Memory B cell (primary cell): ENCODE results near the gene NCOA3.
"Not testable (repeated sequence)": the region's sequence is repeated elsewhere in the genome, so short reads cannot be mapped to it uniquely, and the experiment has no call there.

ENCODE experiments used
- ATAC-seq: fragments of 150-1000 bp; cut with Tn5 transposase; 2 replicates; pipeline ENCODE4 v1.10.0; 2021; ENCODE audit warnings: low read depth, mild to moderate bottlenecking, moderate library complexity
- DNase-seq, 2 donors: peaks; one replicate each; pipeline ENCODE4 v3.0.0; 2022; ENCODE audit warnings: low spot score in 2 of 2
- H3K27ac Mint-ChIP-seq: one replicate; pipeline ENCODE4 v1.8.0; 2022; ENCODE audit warnings: mild to moderate bottlenecking, moderate library complexity, mixed read lengths
- H3K27me3 Mint-ChIP-seq: one replicate; pipeline ENCODE4 v1.8.0; 2022; ENCODE audit warnings: mixed read lengths
- H3K36me3 Mint-ChIP-seq: one replicate; pipeline ENCODE4 v1.8.0; 2022; ENCODE audit warnings: mild to moderate bottlenecking, mixed read lengths
- H3K4me1 Mint-ChIP-seq: one replicate; pipeline ENCODE4 v1.8.0; 2022; ENCODE audit warnings: mixed read lengths
- H3K4me3 Mint-ChIP-seq: one replicate; pipeline ENCODE4 v1.8.0; 2022; ENCODE audit warnings: mild to moderate bottlenecking, moderate library complexity, mixed read lengths
- H3K9me3 Mint-ChIP-seq: one replicate; pipeline ENCODE4 v1.8.0; 2022; ENCODE audit warnings: mixed read lengths

NCOA3 gene

GRCh38 chr20:47583551-47583950 lies 81.9 kb downstream of the NCOA3 start:
- no peak for DNase-seq
- Mint-ChIP-seq H3K27ac (peak overlapping the region; percentile 53), H3K9me3 (no peaks in the 10 kb centered on the region), H3K4me3 (no peak overlapping the region), H3K36me3 (peaks cover 33% of the 10 kb centered on the region), H3K4me1 (peaks cover 51% of the 10 kb centered on the region), H3K27me3 (no peaks in the 10 kb centered on the region)
- ATAC-seq = no peak

- peaks cover 42% of the 10 kb centered on the region for H3K4me1 Mint-ChIP-seq
- H3K9me3 Mint-ChIP-seq = no peaks in the 10 kb centered on the region
- H3K36me3 Mint-ChIP-seq = peaks cover 28% of the 10 kb centered on the region
- ATAC-seq (no peak), DNase-seq (no peak)
- peak overlapping the region; percentile 92 for H3K27ac Mint-ChIP-seq
- H3K27me3 Mint-ChIP-seq = no peaks in the 10 kb centered on the region
- peak overlapping the region; percentile 60 for H3K4me3 Mint-ChIP-seq
Observed at GRCh38 chr20:47585087-47585747, 83.5 kb downstream of the NCOA3 start.

DNA sequence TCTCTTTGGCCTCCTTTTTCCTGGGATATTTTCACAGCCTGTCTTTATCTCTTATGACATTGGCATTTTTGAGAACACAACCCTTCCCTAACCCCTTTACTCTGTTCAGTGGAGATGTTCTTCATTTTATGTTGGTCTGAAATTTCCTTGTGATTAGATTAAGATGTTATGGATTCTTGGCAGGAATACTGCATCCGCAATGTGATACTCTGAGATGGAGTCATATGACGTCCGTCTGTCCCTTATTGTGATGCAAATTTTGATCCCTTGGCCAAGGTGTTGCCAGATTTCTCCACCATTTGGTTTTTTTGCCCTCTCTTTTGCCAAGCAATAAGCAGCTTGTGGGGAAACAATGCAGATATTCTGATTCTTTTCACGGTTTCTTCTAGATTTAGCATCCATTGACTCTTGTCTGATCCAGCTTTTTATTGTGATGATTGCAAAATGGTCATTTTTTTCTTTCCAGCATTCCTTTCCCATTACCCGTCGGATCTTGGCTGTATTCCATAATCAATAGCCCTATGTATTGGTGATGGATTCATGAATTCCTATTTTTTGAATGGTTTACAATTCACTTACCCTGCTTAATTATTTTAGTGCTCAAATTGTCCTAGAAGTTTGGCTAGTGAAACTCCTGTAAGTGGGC lies 85.1 kb downstream of the NCOA3 start:
- ATAC-seq = no peak
- DNase-seq = no peak
- H3K4me3 Mint-ChIP-seq = no peak overlapping the region
- H3K27me3 Mint-ChIP-seq = no peaks in the 10 kb centered on the region
- peaks cover 32% of the 10 kb centered on the region for H3K4me1 Mint-ChIP-seq
- H3K9me3 Mint-ChIP-seq = no peaks in the 10 kb centered on the region
- peak overlapping the region; percentile 92 for H3K27ac Mint-ChIP-seq
- peaks cover 25% of the 10 kb centered on the region for H3K36me3 Mint-ChIP-seq

GRCh38 chr20:47588158-47588557 lies 86.5 kb downstream of the NCOA3 start:
- DNase-seq (no peak), ATAC-seq (no peak)
- no peaks in the 10 kb centered on the region for H3K9me3 Mint-ChIP-seq
- H3K4me1 Mint-ChIP-seq = peaks cover 32% of the 10 kb centered on the region
- H3K4me3 Mint-ChIP-seq = no peak overlapping the region
- no peaks in the 10 kb centered on the region for H3K27me3 Mint-ChIP-seq
- H3K27ac Mint-ChIP-seq = no peak overlapping the region
- H3K36me3 Mint-ChIP-seq = peaks cover 23% of the 10 kb centered on the region

DNA sequence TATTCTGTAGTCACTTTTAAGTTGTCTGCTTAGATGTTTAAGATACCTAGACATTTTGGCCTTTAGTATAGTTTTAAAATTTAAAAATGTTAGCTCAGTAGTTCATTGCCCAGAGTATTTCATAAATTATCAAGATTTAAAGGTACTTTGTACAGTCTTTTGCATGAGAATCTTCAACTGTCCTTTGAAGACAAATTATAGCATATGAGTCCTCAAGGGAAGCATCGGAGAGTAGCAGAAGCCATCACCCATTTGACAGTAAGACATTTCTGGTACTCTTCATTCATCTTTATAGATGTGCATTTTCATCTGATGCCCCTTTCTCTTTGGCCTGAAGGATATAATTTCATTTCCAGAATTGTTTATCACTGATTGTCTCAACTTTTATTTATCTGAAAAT lies 89.5 kb downstream of the NCOA3 start:
- no peak overlapping the region for H3K4me3 Mint-ChIP-seq
- peaks cover 23% of the 10 kb centered on the region for H3K36me3 Mint-ChIP-seq
- H3K27ac Mint-ChIP-seq = peak overlapping the region; percentile 78
- ATAC-seq (no peak), DNase-seq (no peak)
- no peaks in the 10 kb centered on the region for H3K9me3 Mint-ChIP-seq
- H3K4me1 Mint-ChIP-seq = peaks cover 23% of the 10 kb centered on the region
- no peaks in the 10 kb centered on the region for H3K27me3 Mint-ChIP-seq

- H3K27ac Mint-ChIP-seq = peak overlapping the region; percentile 38
- H3K36me3 Mint-ChIP-seq = peaks cover 16% of the 10 kb centered on the region
- no peaks in the 10 kb centered on the region for H3K9me3 Mint-ChIP-seq
- H3K4me1 Mint-ChIP-seq = peaks cover 22% of the 10 kb centered on the region
- no peaks in the 10 kb centered on the region for H3K27me3 Mint-ChIP-seq
- DNase-seq = no peak
- no peak for ATAC-seq
- H3K4me3 Mint-ChIP-seq = no peak overlapping the region
Observed at GRCh38 chr20:47594157-47594556, 92.5 kb downstream of the NCOA3 start.

- not testable (repeated sequence) for ATAC-seq, DNase-seq, H3K27me3 Mint-ChIP-seq, H3K9me3 Mint-ChIP-seq, H3K4me3 Mint-ChIP-seq
- H3K27ac Mint-ChIP-seq = peak overlapping the region; percentile 65
- H3K4me1 Mint-ChIP-seq = peaks cover 26% of the 10 kb centered on the region
- peaks cover 20% of the 10 kb centered on the region for H3K36me3 Mint-ChIP-seq
Observed at GRCh38 chr20:47595138-47595537, 93.5 kb downstream of the NCOA3 start.

GRCh38 chr20:47596003-47596571 lies 94.4 kb downstream of the NCOA3 start:
- peaks cover 20% of the 10 kb centered on the region for H3K36me3 Mint-ChIP-seq
- H3K9me3 Mint-ChIP-seq = no peaks in the 10 kb centered on the region
- peak overlapping the region; percentile 65 for H3K27ac Mint-ChIP-seq
- H3K27me3 Mint-ChIP-seq = no peaks in the 10 kb centered on the region
- no peak for DNase-seq
- no peak for ATAC-seq
- H3K4me3 Mint-ChIP-seq = no peak overlapping the region
- H3K4me1 Mint-ChIP-seq = peaks cover 29% of the 10 kb centered on the region

GRCh38 chr20:47597090-47597489 lies 95.4 kb downstream of the NCOA3 start:
- H3K4me1 Mint-ChIP-seq = peaks cover 29% of the 10 kb centered on the region
- no peak overlapping the region for H3K4me3 Mint-ChIP-seq
- no peaks in the 10 kb centered on the region for H3K9me3 Mint-ChIP-seq
- peaks cover 22% of the 10 kb centered on the region for H3K36me3 Mint-ChIP-seq
- H3K27ac Mint-ChIP-seq = peak overlapping the region; percentile 48
- no peak for ATAC-seq
- no peak for DNase-seq
- no peaks in the 10 kb centered on the region for H3K27me3 Mint-ChIP-seq

DNA sequence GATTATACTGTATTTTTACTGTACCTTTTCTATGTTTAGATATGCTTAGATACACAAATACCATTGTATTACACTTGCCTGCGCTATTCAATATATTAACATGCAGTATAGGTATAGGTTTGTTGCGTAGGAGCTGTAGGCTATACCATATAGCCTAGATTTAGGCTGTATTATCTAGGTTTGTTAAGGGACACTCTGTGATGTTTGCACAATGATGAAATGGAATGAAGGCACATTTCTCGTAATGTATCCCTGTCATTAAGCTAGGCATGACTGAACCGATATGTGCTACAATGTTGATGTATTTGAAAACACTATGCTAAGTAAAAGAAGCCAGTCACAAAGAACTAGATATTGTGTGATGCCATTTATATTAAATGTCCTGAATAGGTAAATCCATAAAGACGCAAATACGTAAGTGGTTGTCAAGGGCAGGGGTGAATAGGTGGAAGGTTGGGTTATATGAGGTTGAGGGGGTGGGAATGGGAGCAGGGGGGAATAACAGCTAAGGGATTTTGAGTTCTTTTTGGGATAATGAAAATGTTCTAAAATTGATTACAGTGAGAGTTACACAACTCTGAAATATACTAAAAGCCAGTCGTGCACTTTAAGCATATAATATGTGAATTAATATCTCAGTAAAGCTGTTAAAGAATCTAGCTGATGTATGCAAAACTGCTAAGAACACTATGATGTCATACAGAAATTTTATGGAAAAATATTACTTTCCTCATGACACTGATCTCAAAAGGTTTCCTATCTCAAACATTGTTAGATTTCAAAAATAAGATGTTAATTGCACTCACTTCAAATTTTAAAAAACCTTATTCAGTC lies 97.4 kb downstream of the NCOA3 start:
- Mint-ChIP-seq H3K9me3 (no peaks in the 10 kb centered on the region), H3K27ac (peak overlapping the region; percentile 7), H3K36me3 (peaks cover 22% of the 10 kb centered on the region), H3K4me3 (no peak overlapping the region), H3K27me3 (no peaks in the 10 kb centered on the region), H3K4me1 (peaks cover 35% of the 10 kb centered on the region)
- ATAC-seq (no peak), DNase-seq (no peak)

DNA sequence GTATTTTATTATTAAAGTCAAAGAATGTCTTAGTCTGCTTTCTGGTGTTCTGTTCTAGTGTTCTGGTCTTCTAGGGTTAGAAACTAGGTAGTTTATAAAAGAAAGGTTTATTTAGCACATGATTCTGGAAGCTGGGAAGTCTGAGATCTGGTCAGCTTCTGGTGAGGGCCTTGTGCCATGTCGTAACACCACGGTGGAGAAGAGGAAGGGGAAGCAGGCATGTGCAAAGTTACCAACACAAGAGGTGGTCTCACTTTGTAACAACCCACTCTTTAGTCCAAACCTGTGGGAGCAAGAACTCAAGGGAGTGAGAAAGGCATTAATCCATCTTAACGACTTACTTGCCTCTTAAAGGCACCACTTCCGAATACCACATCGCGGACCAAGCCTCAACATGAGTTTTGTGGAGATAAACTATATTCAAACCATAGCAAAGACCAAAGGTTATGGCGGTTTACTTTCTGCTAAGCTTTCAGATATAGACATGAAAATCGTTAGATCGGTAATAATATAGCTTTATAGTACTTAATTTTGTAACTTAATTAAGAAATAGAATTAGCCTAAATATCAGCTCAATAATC lies 99.4 kb downstream of the NCOA3 start:
- Mint-ChIP-seq H3K4me3 (no peak overlapping the region), H3K36me3 (peaks cover 20% of the 10 kb centered on the region), H3K27me3 (no peaks in the 10 kb centered on the region), H3K9me3 (no peaks in the 10 kb centered on the region), H3K4me1 (peaks cover 47% of the 10 kb centered on the region), H3K27ac (no peak overlapping the region)
- DNase-seq = no peak
- no peak for ATAC-seq

- Mint-ChIP-seq H3K9me3 (no peaks in the 10 kb centered on the region), H3K27ac (peak overlapping the region; percentile 85), H3K4me1 (peaks cover 46% of the 10 kb centered on the region), H3K4me3 (no peak overlapping the region), H3K27me3 (no peaks in the 10 kb centered on the region), H3K36me3 (peaks cover 25% of the 10 kb centered on the region)
- no peak for DNase-seq
- ATAC-seq = no peak
Observed at GRCh38 chr20:47603260-47603659, 101.6 kb downstream of the NCOA3 start.

DNA sequence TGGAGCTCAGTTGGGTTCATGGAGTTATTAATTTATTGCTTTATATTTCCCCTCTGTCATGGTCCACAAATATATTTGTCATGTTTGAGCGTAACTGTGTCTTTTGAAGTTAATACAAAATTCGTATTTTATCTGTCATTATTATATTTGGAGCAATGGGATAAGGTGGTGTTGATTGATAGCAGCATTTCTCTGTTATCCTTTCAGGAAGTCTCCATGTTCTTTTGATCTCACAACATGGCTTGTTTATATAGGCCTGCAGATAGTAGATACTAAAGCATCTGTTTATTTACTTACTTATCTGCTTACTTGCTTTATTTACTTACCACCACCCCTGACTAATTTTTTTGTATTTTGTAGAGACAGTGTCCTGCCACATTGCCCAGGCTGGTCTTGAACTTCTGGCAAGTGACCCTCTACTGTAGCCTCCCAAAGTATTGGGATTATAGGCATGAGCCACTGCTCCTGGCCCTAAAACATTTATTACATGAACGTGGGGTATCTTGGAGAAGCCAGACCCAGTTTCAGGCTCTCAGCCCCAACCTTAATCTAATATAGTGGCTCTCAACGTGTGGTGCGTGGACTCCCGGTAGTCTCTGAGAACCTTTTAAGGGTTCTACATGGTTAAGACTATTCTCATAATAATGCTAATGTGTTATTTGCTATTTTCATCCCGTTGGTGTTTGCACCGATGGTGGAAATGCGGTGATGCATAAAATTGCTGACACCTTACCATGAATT lies 104.2 kb downstream of the NCOA3 start:
- H3K4me1 Mint-ChIP-seq = peaks cover 49% of the 10 kb centered on the region
- H3K4me3 Mint-ChIP-seq = no peak overlapping the region

More for the DNA sequence above, 104.2 kb downstream of the NCOA3 start:
- ATAC-seq (no peak), DNase-seq (no peak)
- Mint-ChIP-seq H3K9me3 (no peaks in the 10 kb centered on the region), H3K27ac (peak overlapping the region; percentile 92), H3K36me3 (peaks cover 17% of the 10 kb centered on the region), H3K27me3 (no peaks in the 10 kb centered on the region)
